Gastroesophageal sphincter (tissue), 3 donors: ENCODE data around the gene RPL36A.

Experiments
- POLR2A ChIP-seq, 2 donors: fragments of 450-650 bp; IDR thresholded peaks; one replicate each; pipeline ENCODE4 v1.6.1; 2017; ENCODE audit warnings: antibody characterized with exemption in 2 of 2, mild to moderate bottlenecking in 2 of 2, moderate library complexity in 1 of 2
- POLR2AphosphoS5 ChIP-seq: sonication (generic); formaldehyde crosslinking; IDR thresholded peaks from one replicate; pipeline ENCODE4 v1.6.1; 2017; ENCODE audit warnings: antibody characterized with exemption
- TF ChIP-seq, protein P1 (sequence below), 4 experiments: fragments of 200-600 bp in 2 of 4; fragments of 450-650 bp in 2 of 4; sonication (generic) in 1 of 4; IDR thresholded peaks; one replicate each; pipeline ENCODE4 v1.5.1; 2017 to 2019; ENCODE audit warnings: antibody characterized with exemption in 4 of 4, mild to moderate bottlenecking in 2 of 4, moderate library complexity in 2 of 4

DNA sequence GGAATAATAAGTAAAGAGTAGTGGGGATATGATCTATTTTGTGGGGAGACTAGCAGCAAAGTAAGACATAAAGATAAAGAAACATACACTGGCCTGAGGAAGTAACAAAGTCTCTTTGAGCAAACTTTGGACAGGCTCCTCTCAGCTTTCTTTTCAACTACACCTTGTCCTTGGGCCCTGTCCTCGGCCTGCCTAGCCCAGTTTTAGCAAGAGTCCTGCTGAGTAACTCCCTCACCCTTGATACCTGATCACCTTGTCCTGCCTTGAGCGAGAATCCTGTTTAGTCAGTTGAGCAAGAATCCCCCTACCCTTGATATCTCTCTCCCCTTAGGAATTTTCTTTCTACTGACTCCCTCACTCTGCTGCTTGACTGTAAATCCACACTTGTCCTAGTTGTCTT, 28.7 kb downstream of the RPL36A start:
- TF ChIP-seq, protein P1, sequence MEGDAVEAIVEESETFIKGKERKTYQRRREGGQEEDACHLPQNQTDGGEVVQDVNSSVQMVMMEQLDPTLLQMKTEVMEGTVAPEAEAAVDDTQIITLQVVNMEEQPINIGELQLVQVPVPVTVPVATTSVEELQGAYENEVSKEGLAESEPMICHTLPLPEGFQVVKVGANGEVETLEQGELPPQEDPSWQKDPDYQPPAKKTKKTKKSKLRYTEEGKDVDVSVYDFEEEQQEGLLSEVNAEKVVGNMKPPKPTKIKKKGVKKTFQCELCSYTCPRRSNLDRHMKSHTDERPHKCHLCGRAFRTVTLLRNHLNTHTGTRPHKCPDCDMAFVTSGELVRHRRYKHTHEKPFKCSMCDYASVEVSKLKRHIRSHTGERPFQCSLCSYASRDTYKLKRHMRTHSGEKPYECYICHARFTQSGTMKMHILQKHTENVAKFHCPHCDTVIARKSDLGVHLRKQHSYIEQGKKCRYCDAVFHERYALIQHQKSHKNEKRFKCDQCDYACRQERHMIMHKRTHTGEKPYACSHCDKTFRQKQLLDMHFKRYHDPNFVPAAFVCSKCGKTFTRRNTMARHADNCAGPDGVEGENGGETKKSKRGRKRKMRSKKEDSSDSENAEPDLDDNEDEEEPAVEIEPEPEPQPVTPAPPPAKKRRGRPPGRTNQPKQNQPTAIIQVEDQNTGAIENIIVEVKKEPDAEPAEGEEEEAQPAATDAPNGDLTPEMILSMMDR (IDR thresholded peaks at IDR 0.05): no peak
- TF ChIP-seq POLR2AphosphoS5 (no peak), POLR2A (IDR thresholded peaks at IDR 0.05) (no peak)
